ENCODE results near the gene CLEC7A. TPM values are rescaled to one million over a fixed set of nuclear protein-coding genes. Genes with fewer than 3 reads are reported as not detected.

Gene CLEC7A
- total RNA-seq, 1 experiment from 2014 or later, result not detected

- H3K36me3 ChIP-seq (ENCODE audit: control insufficient read depth, insufficient read depth, low read length), result no peaks in the 10 kb centered on the region
- in situ Hi-C loops (cut with HindIII; ENCODE audit: low pct_unique_long_range_greater_than_20kb, low sequenced_read_pairs), result no loop called here
- intact Hi-C loops (cut with micrococcal nuclease; ENCODE audit: unreplicated experiment), result no loop called here
- ChIA-PET POLR2A (no interaction called here), CTCF (no interaction called here)
- no peaks in the 10 kb centered on the region for H3K9me3 ChIP-seq (ENCODE audit: control insufficient read depth, insufficient read depth, low read depth, low read length)
- DNase-seq (ENCODE audit: low read depth, low spot score) (no peak), ATAC-seq (no peak)
- H3K27ac ChIP-seq (ENCODE audit: low read length), result no peak overlapping the region
- no TSS peak for BruUV-seq (replicated peaks)
- H3K27me3 ChIP-seq (ENCODE audit: control insufficient read depth, insufficient read depth, low read length), result no peaks in the 10 kb centered on the region
- no peak overlapping the region for H3K4me3 ChIP-seq (ENCODE audit: low read depth in 2 of 2, low read length in 2 of 2)
- TF ChIP-seq TCF7L2 (IDR thresholded peaks at IDR 0.05; ENCODE audit: low read depth, low read length) (no peak), SIN3A (IDR thresholded peaks at IDR 0.05; ENCODE audit: borderline replicate concordance, insufficient read depth, low read depth, low read length) (no peak), POLR2AphosphoS5 (IDR thresholded peaks at IDR 0.05; ENCODE audit: low read depth, low read length) (no peak), CTCF (IDR thresholded peaks at IDR 0.05) (no peak), REST (IDR thresholded peaks at IDR 0.05; ENCODE audit: insufficient read depth in 1 of 2, low read depth in 2 of 2, low read length in 1 of 2) (no peak)
- H3K4me1 ChIP-seq (ENCODE audit: control insufficient read depth, insufficient read depth, low read length), result no peaks in the 10 kb centered on the region
Observed at GRCh38 chr12:10069976-10070375, 60.0 kb downstream of the CLEC7A start.

GRCh38 chr12:10069099-10069498 lies 60.9 kb downstream of the CLEC7A start:
- no peak overlapping the region for H3K4me3 ChIP-seq (ENCODE audit: low read depth in 2 of 2, low read length in 2 of 2)
- DNase-seq (ENCODE audit: low read depth, low spot score) (no peak), ATAC-seq (no peak)
- H3K9me3 ChIP-seq (ENCODE audit: control insufficient read depth, insufficient read depth, low read depth, low read length), result no peaks in the 10 kb centered on the region
- in situ Hi-C loops (cut with HindIII; ENCODE audit: low pct_unique_long_range_greater_than_20kb, low sequenced_read_pairs) (no loop called here), intact Hi-C loops (cut with micrococcal nuclease; ENCODE audit: unreplicated experiment) (no loop called here)
- no peak for TF ChIP-seq POLR2AphosphoS5 (IDR thresholded peaks at IDR 0.05; ENCODE audit: low read depth, low read length)
- TF ChIP-seq REST (IDR thresholded peaks at IDR 0.05; ENCODE audit: insufficient read depth in 1 of 2, low read depth in 2 of 2, low read length in 1 of 2), result no peak
- TF ChIP-seq TCF7L2 (IDR thresholded peaks at IDR 0.05; ENCODE audit: low read depth, low read length), result no peak
- no peak for TF ChIP-seq SIN3A (IDR thresholded peaks at IDR 0.05; ENCODE audit: borderline replicate concordance, insufficient read depth, low read depth, low read length)
- TF ChIP-seq CTCF (IDR thresholded peaks at IDR 0.05), result no peak
- H3K36me3 ChIP-seq (ENCODE audit: control insufficient read depth, insufficient read depth, low read length), result no peaks in the 10 kb centered on the region
- BruUV-seq (replicated peaks), result no TSS peak
- H3K27me3 ChIP-seq (ENCODE audit: control insufficient read depth, insufficient read depth, low read length), result no peaks in the 10 kb centered on the region
- no peaks in the 10 kb centered on the region for H3K4me1 ChIP-seq (ENCODE audit: control insufficient read depth, insufficient read depth, low read length)
- H3K27ac ChIP-seq (ENCODE audit: low read length), result no peak overlapping the region
- CTCF ChIA-PET, result no interaction called here
- POLR2A ChIA-PET, result no interaction called here

Measured in Panc1 (cell line).